Measurements from ENCODE around the gene PDLIM4.

DNA sequence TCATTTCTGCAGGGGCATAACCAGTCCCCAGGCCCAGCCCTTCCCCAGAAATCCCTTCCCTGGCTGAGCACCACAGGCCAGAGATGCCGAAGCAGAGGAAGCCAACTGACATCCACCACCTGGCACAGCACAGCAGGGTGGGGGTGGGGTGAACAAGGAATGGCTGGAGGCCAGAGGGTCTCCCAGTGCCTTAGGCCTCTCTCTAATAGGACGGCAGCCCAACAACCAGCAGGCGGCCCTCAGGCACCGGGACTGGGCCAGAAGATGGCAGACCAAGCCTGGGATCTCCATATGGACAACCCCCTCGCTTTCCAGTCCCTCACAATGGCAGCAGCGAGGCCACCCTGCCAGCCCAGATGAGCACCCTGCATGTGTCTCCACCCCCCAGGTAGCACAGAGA is 13.2 kb downstream of the PDLIM4 start:
- TF ChIP-seq POLR2AphosphoS5 (IDR thresholded peaks at IDR 0.05), result no peak
- TF ChIP-seq, protein P1, sequence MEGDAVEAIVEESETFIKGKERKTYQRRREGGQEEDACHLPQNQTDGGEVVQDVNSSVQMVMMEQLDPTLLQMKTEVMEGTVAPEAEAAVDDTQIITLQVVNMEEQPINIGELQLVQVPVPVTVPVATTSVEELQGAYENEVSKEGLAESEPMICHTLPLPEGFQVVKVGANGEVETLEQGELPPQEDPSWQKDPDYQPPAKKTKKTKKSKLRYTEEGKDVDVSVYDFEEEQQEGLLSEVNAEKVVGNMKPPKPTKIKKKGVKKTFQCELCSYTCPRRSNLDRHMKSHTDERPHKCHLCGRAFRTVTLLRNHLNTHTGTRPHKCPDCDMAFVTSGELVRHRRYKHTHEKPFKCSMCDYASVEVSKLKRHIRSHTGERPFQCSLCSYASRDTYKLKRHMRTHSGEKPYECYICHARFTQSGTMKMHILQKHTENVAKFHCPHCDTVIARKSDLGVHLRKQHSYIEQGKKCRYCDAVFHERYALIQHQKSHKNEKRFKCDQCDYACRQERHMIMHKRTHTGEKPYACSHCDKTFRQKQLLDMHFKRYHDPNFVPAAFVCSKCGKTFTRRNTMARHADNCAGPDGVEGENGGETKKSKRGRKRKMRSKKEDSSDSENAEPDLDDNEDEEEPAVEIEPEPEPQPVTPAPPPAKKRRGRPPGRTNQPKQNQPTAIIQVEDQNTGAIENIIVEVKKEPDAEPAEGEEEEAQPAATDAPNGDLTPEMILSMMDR (IDR thresholded peaks at IDR 0.05; ENCODE audit: poor library complexity, severe bottlenecking), result no peak
- no peak for TF ChIP-seq RAD21 (conservative IDR thresholded peaks at IDR 0.05)
- no peak for TF ChIP-seq TAF1 (IDR thresholded peaks at IDR 0.05; ENCODE audit: low read depth)

All from neural cell (in vitro differentiated cells).